Keratinocyte (primary cell): ENCODE data around the gene ATP11A.

Source experiments
- CTCF ChIP-seq, 3 experiments: IDR thresholded peaks in 1 of 3; conservative IDR thresholded peaks in 1 of 3; optimal IDR thresholded peaks in 1 of 3; 2 replicates in 2 of 3; 3 replicates in 1 of 3; pipeline versions ENCODE3 to v1.5.1; 2011; ENCODE audit warnings: low read length in 3 of 3, mild to moderate bottlenecking in 3 of 3, moderate library complexity in 2 of 3, control low read depth in 1 of 3, inconsistent platforms in 1 of 3; ENCODE audit not compliant: insufficient read depth in 2 of 3; ENCODE audit errors: extremely low read depth in 1 of 3
- EZH2 ChIP-seq: IDR thresholded peaks from one replicate; pipeline ENCODE4 v1.6.1; 2012; ENCODE audit warnings: inconsistent platforms, mild to moderate bottlenecking, low read length, moderate library complexity

GRCh38 chr13:112760435-112760834, 70.6 kb downstream of the ATP11A start:
- TF ChIP-seq CTCF (optimal IDR thresholded peaks at IDR 0.05 in 1 of 3, IDR thresholded peaks at IDR 0.05 in 1 of 3, conservative IDR thresholded peaks at IDR 0.05 in 1 of 3; ENCODE audit: extremely low read depth in 1 of 3, insufficient read depth in 2 of 3, low read length in 3 of 3) (no peak), EZH2 (no peak)
